ENCODE measurements around the gene NRXN2. TPM values are rescaled to one million over a fixed set of nuclear protein-coding genes. Genes with fewer than 3 reads are reported as not detected.
"Not testable (repeated sequence)": the region's sequence is repeated elsewhere in the genome, so short reads cannot be mapped to it uniquely, and the experiment has no call there.

NRXN2 gene
- total RNA-seq, 2 experiments from 2014 or later: 0.32 to 0.44 TPM

- POLR2A ChIA-PET: no interaction called here
- CTCF ChIA-PET: no interaction called here
Measured at GRCh38 chr11:64566915-64567891, 155.8 kb downstream of the NRXN2 start.

- POLR2A ChIA-PET: no interaction called here
- CTCF ChIA-PET: no interaction called here
Measured at GRCh38 chr11:64566042-64566914, 156.7 kb downstream of the NRXN2 start.

- CTCF ChIA-PET: no interaction called here
- POLR2A ChIA-PET: no interaction called here
Measured at GRCh38 chr11:64564947-64565889, 157.8 kb downstream of the NRXN2 start.

GRCh38 chr11:64564419-64564818, 158.6 kb downstream of the NRXN2 start:
- CTCF ChIA-PET: interaction anchor here (0.6 kb wide), 1 partner anchor 658 kb away, joined by 7 read pairs; no protein-coding TSS in a partner anchor
- POLR2A ChIA-PET: no interaction called here

- CTCF ChIA-PET: interaction anchor here (0.6 kb wide), 1 partner anchor 658 kb away, joined by 7 read pairs; no protein-coding TSS in a partner anchor
- POLR2A ChIA-PET: no interaction called here
Measured at GRCh38 chr11:64563966-64564365, 159.0 kb downstream of the NRXN2 start.

GRCh38 chr11:64562723-64563351, 160.2 kb downstream of the NRXN2 start:
- ChIA-PET CTCF (no interaction called here), POLR2A (no interaction called here)

GRCh38 chr11:64561984-64562722, 160.8 kb downstream of the NRXN2 start:
- CTCF ChIA-PET: no interaction called here
- POLR2A ChIA-PET: no interaction called here

- CTCF ChIA-PET, POLR2A ChIA-PET: not testable (repeated sequence)
Measured at GRCh38 chr11:64561429-64561828, 161.6 kb downstream of the NRXN2 start.

- CTCF ChIA-PET: no interaction called here
- POLR2A ChIA-PET: no interaction called here
Measured at GRCh38 chr11:64560941-64561340, 162.1 kb downstream of the NRXN2 start.

- CTCF ChIA-PET: no interaction called here
Measured at GRCh38 chr11:64560139-64560771, 162.7 kb downstream of the NRXN2 start.

GRCh38 chr11:64559351-64560138, 163.5 kb downstream of the NRXN2 start:
- ChIA-PET CTCF (no interaction called here), POLR2A (no interaction called here)

More at GRCh38 chr11:64560139-64560771, 162.7 kb downstream of the NRXN2 start:
- POLR2A ChIA-PET: no interaction called here

- CTCF ChIA-PET: no interaction called here
- POLR2A ChIA-PET: no interaction called here
Measured at GRCh38 chr11:64558869-64559268, 164.1 kb downstream of the NRXN2 start.

GRCh38 chr11:64558065-64558745, 164.8 kb downstream of the NRXN2 start:
- ChIA-PET POLR2A (no interaction called here), CTCF (interaction anchor here (0.7 kb wide), 1 partner anchor 32 kb away, joined by 3 read pairs; no protein-coding TSS in a partner anchor)

GRCh38 chr11:64556721-64557250, 166.2 kb downstream of the NRXN2 start:
- ChIA-PET CTCF (interaction anchor here (1.1 kb wide), 1 partner anchor 91 kb away, joined by 3 read pairs; no protein-coding TSS in a partner anchor), POLR2A (no interaction called here)
